ENCODE results near the gene ACYP1. TPM values are rescaled to one million over a fixed set of nuclear protein-coding genes. Genes with fewer than 3 reads are reported as not detected.

Gene ACYP1
- total and polyA plus RNA-seq, 2 of the 13 experiments (the other 11 are each of a cell fraction or from before 2014, with no cell fraction given): 9.7 to 22.4 TPM

GRCh38 chr14:75090353-75090752, 26.5 kb upstream of the ACYP1 start:
- in situ Hi-C loops (cut with HindIII; ENCODE audit: extremely low pct_ligation_motif_present, low pct_unique_long_range_greater_than_20kb): loop anchor here (5.0 kb wide), 1 partner anchor 178 kb away; no protein-coding TSS in a partner anchor
- Histone ChIP-seq H3K27ac (ENCODE audit: extremely low read length, insufficient read depth, low read length) (no peak overlapping the region), H3K79me2 (ENCODE audit: insufficient read depth, low read length) (no peaks in the 10 kb centered on the region), H3K4me3 (replicated peaks in 1 of 3; ENCODE audit: insufficient read depth in 1 of 3, low read depth in 2 of 3, low read length in 3 of 3) (no peak overlapping the region), H3K9me3 (ENCODE audit: low read length) (no peaks in the 10 kb centered on the region), H2AFZ (ENCODE audit: low read length) (no peak overlapping the region), H3K4me1 (ENCODE audit: insufficient read depth, low read length) (no peaks in the 10 kb centered on the region), H3K9ac (ENCODE audit: insufficient read depth, low read depth, low read length) (no peak overlapping the region), H4K20me1 (ENCODE audit: insufficient read depth, low read length) (no peaks in the 10 kb centered on the region), H3K27me3 (ENCODE audit: control insufficient read depth in 1 of 2, insufficient read depth in 2 of 2, low read length in 2 of 2) (no peaks in the 10 kb centered on the region), H3K36me3 (replicated peaks in 1 of 2; ENCODE audit: control insufficient read depth in 1 of 2, insufficient read depth in 2 of 2, low read length in 2 of 2) (peaks cover 5 to 45% of the 10 kb centered on the region in 2 experiments), H3K4me2 (ENCODE audit: low read depth, low read length) (no peak overlapping the region)
- FAIRE-seq: no peak
- WGBS (ENCODE audit: low lambda C conversion rate): 92% methylated on average over 3 of the region's 3 CpGs
- ChIA-PET CTCF (ENCODE audit: low intra/inter-chr PET ratio, low total read pairs) (no interaction called here), POLR2A (no interaction called here)
- TF ChIP-seq IKZF1 (IDR thresholded peaks at IDR 0.05) (no peak), NBN (conservative IDR thresholded peaks at IDR 0.05) (no peak), XRCC5 (optimal IDR thresholded peaks at IDR 0.05; ENCODE audit: low read length) (no peak), ZNF768 (CRISPR knock-in tag; IDR thresholded peaks at IDR 0.05) (no peak), ZFP91 (CRISPR knock-in tag; IDR thresholded peaks at IDR 0.05; ENCODE audit: borderline replicate concordance) (no peak), THYN1 (CRISPR knock-in tag; IDR thresholded peaks at IDR 0.05; ENCODE audit: borderline replicate concordance, low read depth) (no peak), MTF1 (CRISPR knock-in tag; IDR thresholded peaks at IDR 0.05) (no peak), ZNF570 (CRISPR knock-in tag; IDR thresholded peaks at IDR 0.05; ENCODE audit: borderline replicate concordance) (no peak), ZSCAN29 (CRISPR knock-in tag; conservative IDR thresholded peaks at IDR 0.05) (no peak), MXD1 (CRISPR knock-in tag; IDR thresholded peaks at IDR 0.05) (no peak), ZNF713 (CRISPR knock-in tag; IDR thresholded peaks at IDR 0.05) (no peak), ATF2 (CRISPR knock-in tag; IDR thresholded peaks at IDR 0.05) (no peak), CCAR2 (optimal IDR thresholded peaks at IDR 0.05; ENCODE audit: low read depth, low read length) (no peak), GMEB2 (CRISPR knock-in tag; IDR thresholded peaks at IDR 0.05; ENCODE audit: low read depth) (no peak), DNMT1 (CRISPR knock-in tag; IDR thresholded peaks at IDR 0.05) (no peak), DDIT3 (CRISPR knock-in tag; IDR thresholded peaks at IDR 0.05) (no peak), SRSF4 (IDR thresholded peaks at IDR 0.05; ENCODE audit: low read depth, low read length, poor library complexity, severe bottlenecking) (no peak), GABPA (IDR thresholded peaks at IDR 0.05; ENCODE audit: low read depth, low read length) (no peak), GABPA (CRISPR knock-in tag; IDR thresholded peaks at IDR 0.05; ENCODE audit: low read depth) (no peak)
- no peak for ATAC-seq
- no peak for DNase-seq (ENCODE audit: low spot score)
- no TSS peak for BruUV-seq (replicated peaks)
- intact Hi-C loops (cut with micrococcal nuclease; ENCODE audit: unreplicated experiment): no loop called here

All from HepG2 (cell line).